AG04449 (cell line): ENCODE measurements around the gene PEX5L.

ENCODE experiments used
- CTCF ChIA-PET: fragments of 350-600 bp; formaldehyde crosslinking; extraction: SDS; loops from one replicate; lab custom pipeline; 2021; ENCODE audit warnings: antibody characterized with exemption; lab: Yijun Ruan, JAX
- POLR2A ChIA-PET: fragments of 400-600, 350-600 bp; formaldehyde crosslinking; extraction: SDS; loops from one replicate; lab custom pipeline; 2020; ENCODE audit warnings: antibody characterized with exemption, inconsistent platforms; lab: Yijun Ruan, JAX
- DNase-seq: peaks from one replicate; pipeline ENCODE4 v3.0.0-alpha.2; 2010; ENCODE audit warnings: low read depth, low spot score
- H3K4me3 ChIP-seq: 2 replicates; pipeline ENCODE4 v1.5.1; 2011; ENCODE audit warnings: low read depth, mild to moderate bottlenecking, control low read depth, low read length
- CTCF ChIP-seq: IDR thresholded peaks from one replicate; pipeline ENCODE4 v1.5.1; 2011; ENCODE audit warnings: mild to moderate bottlenecking, moderate library complexity, low read length, control low read depth, inconsistent platforms; ENCODE audit not compliant: insufficient read depth; ENCODE audit errors: missing control alignments

Gene PEX5L

GRCh38 chr3:179852142-179852905 lies 184.4 kb downstream of the PEX5L start:
- H3K4me3 ChIP-seq, result no peak overlapping the region
- CTCF ChIA-PET, result interaction anchor here (0.9 to 2.1 kb wide), 7 partner anchors 14 to 750 kb away, joined by 3 to 6 read pairs (median 3); partner anchors contain the start of gene TTC14
- TF ChIP-seq CTCF, result peak; percentile 8
- peak; percentile 16 for DNase-seq
- POLR2A ChIA-PET, result interaction anchor here (0.5 to 1.2 kb wide), 2 partner anchors 20 to 749 kb away, joined by 3 read pairs; partner anchors contain the start of gene TTC14

GRCh38 chr3:179848711-179849110 lies 188.0 kb downstream of the PEX5L start:
- POLR2A ChIA-PET, result no interaction called here
- CTCF ChIA-PET, result interaction anchor here (0.6 to 1.7 kb wide), 2 partner anchors 37 to 746 kb away, joined by 3 to 5 read pairs; no protein-coding TSS in a partner anchor
- TF ChIP-seq CTCF, result no peak
- H3K4me3 ChIP-seq, result no peak overlapping the region
- no peak for DNase-seq

- ChIA-PET CTCF (no interaction called here), POLR2A (no interaction called here)
Observed at GRCh38 chr3:179842061-179842460, 194.7 kb downstream of the PEX5L start.

GRCh38 chr3:179840985-179841384 lies 195.8 kb downstream of the PEX5L start:
- POLR2A ChIA-PET, result no interaction called here
- no peak for TF ChIP-seq CTCF
- peak; percentile 21 for DNase-seq
- CTCF ChIA-PET, result interaction anchor here (1.3 kb wide), 1 partner anchor 90 kb away, joined by 3 read pairs; no protein-coding TSS in a partner anchor
- no peak overlapping the region for H3K4me3 ChIP-seq

More at GRCh38 chr3:179842061-179842460, 194.7 kb downstream of the PEX5L start:
- no peak for DNase-seq
- no peak for TF ChIP-seq CTCF
- no peak overlapping the region for H3K4me3 ChIP-seq

- no peak for DNase-seq
- POLR2A ChIA-PET, result no interaction called here
- TF ChIP-seq CTCF, result peak; percentile 5
- H3K4me3 ChIP-seq, result no peak overlapping the region
- CTCF ChIA-PET, result interaction anchor here (2.2 to 3.7 kb wide), 3 partner anchors 26 to 70 kb away, joined by 5 to 16 read pairs (median 9); no protein-coding TSS in a partner anchor
Observed at GRCh38 chr3:179837374-179837773, 199.4 kb downstream of the PEX5L start.

- CTCF ChIA-PET, result interaction anchor here (0.6 kb wide), 1 partner anchor 19 kb away, joined by 3 read pairs; no protein-coding TSS in a partner anchor
Observed at GRCh38 chr3:179833294-179833693, 203.4 kb downstream of the PEX5L start.

More at GRCh38 chr3:179833294-179833693, 203.4 kb downstream of the PEX5L start:
- no peak overlapping the region for H3K4me3 ChIP-seq
- DNase-seq, result no peak
- TF ChIP-seq CTCF, result no peak
- POLR2A ChIA-PET, result no interaction called here
